Stimulated activated CD8-positive, alpha-beta memory T cell treated with anti-CD3 and anti-CD28 coated beads, Interleukin-4, amount 100 ng/mL, for 4 hours (primary cell): ENCODE results near the gene CCR1.

Experiments
- DNase-seq, 2 donors: peaks; one replicate each; pipeline ENCODE4 v3.0.0-alpha.2; 2020; ENCODE audit warnings: low read depth in 2 of 2, low spot score in 1 of 2

CCR1 gene

GRCh38 chr3:46208167-46208704 lies at the start of gene CCR1:
TSS of gene CCR1 (minus strand) at chr3:46208313. CDS start at chr3:46204313, 4,000 bp downstream.
- peak in 1 of 2 donors; percentile 12 for DNase-seq

GRCh38 chr3:46252980-46253379 lies 44.9 kb upstream of the CCR1 start:
- DNase-seq: no peak

GRCh38 chr3:46245146-46245545 lies 37.0 kb upstream of the CCR1 start:
- no peak for DNase-seq

GRCh38 chr3:46243560-46243959 lies 35.4 kb upstream of the CCR1 start:
- no peak for DNase-seq

GRCh38 chr3:46242120-46242519 lies 34.0 kb upstream of the CCR1 start, which contains the start of gene CCR3:
TSS of gene CCR3 (plus strand) at chr3:46242460. CDS start at chr3:46265159, 22,699 bp downstream.
- no peak for DNase-seq

- no peak for DNase-seq
Measured at GRCh38 chr3:46239952-46240351, 31.8 kb upstream of the CCR1 start.

GRCh38 chr3:46239301-46239938 lies 31.3 kb upstream of the CCR1 start:
- DNase-seq: no peak

GRCh38 chr3:46238386-46238785 lies 30.3 kb upstream of the CCR1 start:
- DNase-seq: no peak

GRCh38 chr3:46236294-46237054 lies 28.4 kb upstream of the CCR1 start:
- DNase-seq: no peak

- no peak for DNase-seq
Measured at GRCh38 chr3:46235425-46235824, 27.3 kb upstream of the CCR1 start.

- DNase-seq: no peak
Measured at GRCh38 chr3:46233194-46233593, 25.1 kb upstream of the CCR1 start.

- no peak for DNase-seq
Measured at GRCh38 chr3:46231323-46231722, 23.2 kb upstream of the CCR1 start.

GRCh38 chr3:46228260-46229242 lies 20.4 kb upstream of the CCR1 start:
- no peak for DNase-seq

GRCh38 chr3:46222435-46223161 lies 14.5 kb upstream of the CCR1 start:
- no peak for DNase-seq

- no peak for DNase-seq
Measured at GRCh38 chr3:46221938-46222337, 13.8 kb upstream of the CCR1 start.

GRCh38 chr3:46221391-46221790 lies 13.3 kb upstream of the CCR1 start:
- no peak for DNase-seq

- DNase-seq: no peak
Measured at GRCh38 chr3:46218196-46218709, 10.1 kb upstream of the CCR1 start.

GRCh38 chr3:46215810-46216414 lies 7.8 kb upstream of the CCR1 start:
- no peak for DNase-seq

- DNase-seq: no peak
Measured at GRCh38 chr3:46214751-46215352, 6.7 kb upstream of the CCR1 start.
